GM19099 (cell line): ENCODE data around the gene SCO1.

Experiments
- POLR2A ChIP-seq: IDR thresholded peaks from 3 replicates; pipeline ENCODE4 v1.6.1; 2011; ENCODE audit warnings: low read depth; ENCODE audit not compliant: insufficient read length; ENCODE audit errors: extremely low read depth

SCO1 gene

DNA sequence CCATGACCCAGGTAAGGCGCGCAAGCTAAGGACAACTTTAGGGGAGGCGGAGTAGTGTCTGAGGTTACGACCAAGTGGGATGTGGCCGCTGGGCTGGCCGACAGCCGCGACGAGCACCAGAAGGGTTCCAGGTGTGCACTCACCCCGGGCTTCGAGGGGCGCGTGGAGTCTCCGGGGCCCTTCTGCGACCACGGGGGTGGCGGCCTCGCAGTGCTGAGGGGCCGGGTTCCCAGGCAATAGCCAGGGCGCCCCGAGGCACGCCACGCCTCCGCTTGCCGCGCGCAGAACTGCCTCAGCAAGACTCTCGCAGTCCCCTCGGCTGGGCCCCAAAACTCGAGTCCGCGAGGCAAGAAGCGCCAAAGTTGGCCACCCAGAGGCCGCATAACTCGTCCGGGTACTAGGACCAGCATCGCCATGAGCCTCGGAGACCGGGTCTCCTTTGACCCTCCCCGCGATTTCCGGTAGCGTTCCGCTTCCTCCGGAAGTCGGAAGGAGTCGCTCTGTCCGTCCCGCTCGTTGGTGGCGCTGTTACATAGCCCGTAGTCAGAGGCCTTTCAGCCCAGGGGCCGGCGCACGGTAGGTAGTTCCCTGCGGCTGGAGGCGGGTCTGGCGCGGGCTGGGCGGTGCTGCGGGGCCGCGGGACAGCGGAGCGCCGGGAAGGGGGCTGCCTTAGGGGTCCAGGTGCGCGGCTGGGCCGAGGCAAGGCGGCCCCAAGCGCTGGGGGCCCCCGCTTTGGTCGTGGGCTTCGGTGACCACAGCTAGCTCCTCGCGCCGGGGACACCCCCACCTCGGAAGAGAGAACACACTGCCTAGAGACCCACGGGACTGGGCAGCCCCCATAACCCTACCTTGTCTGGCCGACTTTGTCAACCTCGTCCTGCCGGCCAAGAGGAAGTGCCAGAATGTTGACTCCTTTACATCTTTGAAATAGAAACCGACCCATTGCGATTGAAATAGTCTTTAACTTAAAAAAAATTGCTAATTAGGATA is at the start of gene SCO1, which contains the start of gene ADPRM:
Gene SCO1 (minus strand): TSS at position 442 of the 990 bp plus-strand sequence. CDS start 26 bp downstream, at position 416.
Gene ADPRM (plus strand): TSS at position 503 of the 990 bp plus-strand sequence. CDS start 7,333 bp downstream, outside the sequence.
- peak; percentile 97 for TF ChIP-seq POLR2A

DNA sequence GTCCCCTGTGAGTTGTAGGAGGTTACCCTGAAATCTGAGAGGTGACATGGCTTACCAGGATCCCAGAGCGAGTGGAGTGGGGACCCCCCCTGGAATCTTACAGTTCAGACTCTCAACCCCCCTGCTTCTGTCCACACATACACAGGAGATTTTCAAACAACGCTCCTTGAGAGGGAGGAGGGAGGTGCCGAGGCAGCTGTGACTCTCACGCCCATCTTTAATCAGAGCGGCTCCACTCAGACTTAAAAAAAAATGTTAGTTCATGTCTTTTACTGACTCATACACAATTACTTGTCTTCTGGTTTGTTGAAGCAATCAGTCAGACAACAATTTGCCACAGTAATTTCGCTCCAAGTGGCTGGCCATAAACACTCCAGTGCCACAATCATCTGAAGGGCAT is 47.9 kb upstream of the SCO1 start:
- no peak for TF ChIP-seq POLR2A

DNA sequence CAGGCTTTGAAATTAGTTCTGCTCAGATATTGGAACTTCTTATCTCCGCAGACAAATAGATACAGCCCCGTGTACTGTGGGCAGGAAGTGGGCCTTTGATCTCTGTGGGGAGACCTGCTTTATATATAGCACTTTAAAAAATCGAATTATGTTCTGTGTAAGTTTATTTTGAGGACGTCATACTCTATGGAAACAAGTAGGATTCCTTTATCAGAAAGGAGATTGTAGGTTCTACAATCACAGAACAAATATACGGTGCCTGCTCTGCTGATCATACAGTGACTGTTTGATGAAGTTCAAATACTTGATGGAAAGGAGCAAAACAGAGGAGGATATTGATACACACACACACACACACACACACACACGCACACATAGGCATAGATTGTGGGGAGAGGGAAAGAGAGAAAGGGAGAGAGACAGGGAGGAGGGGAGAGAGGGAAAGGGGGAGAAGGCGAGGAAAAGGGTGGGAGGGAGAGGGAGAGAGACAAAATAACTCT is 47.2 kb upstream of the SCO1 start:
- no peak for TF ChIP-seq POLR2A

DNA sequence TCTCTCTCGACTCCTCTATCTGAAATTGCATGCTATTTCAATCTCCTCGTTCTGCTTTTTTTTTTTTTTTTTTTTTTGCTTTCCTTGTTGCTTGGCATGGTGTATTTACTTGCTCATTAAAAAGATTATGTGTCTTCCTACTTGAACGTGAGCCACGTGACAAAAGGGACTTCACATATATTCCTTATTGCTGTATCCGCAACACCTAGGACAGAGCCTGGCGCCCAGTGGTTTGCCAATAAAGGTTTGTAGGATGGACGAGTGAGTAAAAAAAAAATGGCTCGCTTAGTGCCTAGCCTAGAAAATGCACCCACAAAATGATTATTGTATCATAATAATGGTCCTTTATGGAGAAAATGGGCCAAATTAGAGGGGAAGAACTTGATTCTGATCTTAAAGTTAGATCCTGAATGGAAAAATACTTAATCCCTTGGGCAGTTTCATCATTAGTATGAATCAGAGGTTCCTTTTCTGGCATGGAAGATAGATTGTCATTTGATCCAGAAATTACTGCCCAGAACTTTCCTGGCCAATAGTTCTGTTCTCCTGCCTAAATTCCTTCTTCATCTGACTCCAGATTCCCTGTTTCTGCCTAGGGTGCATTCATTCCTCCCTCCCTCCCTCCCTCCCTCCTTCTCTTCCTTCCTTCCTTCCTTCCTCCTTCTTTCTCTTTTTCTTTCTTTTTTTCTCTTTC is 46.1 kb upstream of the SCO1 start:
- no peak for TF ChIP-seq POLR2A

DNA sequence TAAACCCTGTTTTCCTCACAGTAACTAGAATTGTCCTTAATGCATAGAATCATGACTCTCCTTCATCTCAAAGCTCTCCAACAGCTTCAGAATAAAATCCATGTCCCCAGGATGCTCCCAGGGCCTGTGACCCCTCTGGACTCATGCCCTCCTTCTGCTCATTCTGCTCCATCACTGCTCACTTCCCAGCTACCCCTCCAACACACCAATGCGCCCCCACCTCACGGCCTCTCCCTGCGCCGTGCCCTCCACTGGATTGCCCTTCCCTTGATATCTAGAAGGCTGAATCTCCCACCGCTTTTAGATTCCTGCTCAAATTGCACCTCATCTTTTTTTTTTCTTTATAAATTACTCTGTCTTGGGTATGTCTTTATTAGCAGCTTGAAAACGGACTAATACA is 45.1 kb upstream of the SCO1 start:
- no peak for TF ChIP-seq POLR2A

DNA sequence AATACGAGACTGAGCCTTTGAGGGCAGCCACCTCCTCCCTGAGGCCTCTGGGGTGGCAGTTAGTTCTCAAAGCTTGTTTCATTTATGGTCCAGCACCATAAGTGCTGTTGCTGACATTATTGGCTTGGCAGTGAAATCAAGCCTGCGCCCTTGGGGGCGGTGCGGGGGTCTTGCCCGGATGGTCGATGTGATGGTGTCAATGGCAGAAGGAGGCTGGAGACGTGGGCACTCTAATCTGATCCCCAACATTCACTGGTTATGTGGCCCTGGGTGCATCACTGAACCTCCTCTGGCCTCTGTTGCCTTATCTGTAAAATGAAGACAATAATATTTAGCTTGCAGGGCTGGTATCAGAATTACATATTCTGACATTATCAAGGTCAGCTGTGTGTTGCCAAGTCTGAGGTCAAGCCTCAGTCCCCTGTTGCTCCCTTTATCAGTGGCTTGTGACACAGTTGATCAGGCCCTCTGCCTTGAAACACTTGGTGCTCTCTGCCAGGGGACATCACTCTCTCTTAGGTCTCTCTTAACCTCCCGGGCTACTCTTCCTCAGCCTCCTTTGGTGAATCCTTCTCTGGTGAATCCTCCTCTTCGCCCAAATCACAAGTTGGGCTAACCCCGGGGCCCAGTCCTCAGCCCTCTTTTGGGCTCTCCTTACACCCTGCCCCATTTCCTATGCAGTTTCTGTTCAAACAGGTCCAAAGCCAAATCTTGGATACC is 44.2 kb upstream of the SCO1 start:
- TF ChIP-seq POLR2A, result no peak

DNA sequence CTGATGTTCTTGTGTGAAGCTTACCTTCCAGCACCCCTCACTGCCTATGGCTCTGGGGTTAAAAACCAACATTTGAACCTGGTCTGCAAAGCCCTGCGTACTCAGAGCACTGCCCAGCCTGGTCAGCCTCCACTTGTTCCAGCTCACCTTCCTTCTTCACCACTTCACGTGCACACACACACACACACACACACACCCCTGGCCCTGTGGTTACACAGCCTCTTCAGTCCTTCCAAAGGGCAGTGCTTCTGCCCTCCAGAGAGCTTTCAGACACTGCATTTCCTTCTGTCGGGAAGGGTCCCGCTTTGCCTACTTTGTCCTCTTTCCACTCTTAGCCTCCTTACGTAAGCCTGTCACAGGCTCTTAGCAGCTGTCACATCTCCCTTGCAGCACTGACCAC is 42.1 kb upstream of the SCO1 start:
- TF ChIP-seq POLR2A, result no peak

DNA sequence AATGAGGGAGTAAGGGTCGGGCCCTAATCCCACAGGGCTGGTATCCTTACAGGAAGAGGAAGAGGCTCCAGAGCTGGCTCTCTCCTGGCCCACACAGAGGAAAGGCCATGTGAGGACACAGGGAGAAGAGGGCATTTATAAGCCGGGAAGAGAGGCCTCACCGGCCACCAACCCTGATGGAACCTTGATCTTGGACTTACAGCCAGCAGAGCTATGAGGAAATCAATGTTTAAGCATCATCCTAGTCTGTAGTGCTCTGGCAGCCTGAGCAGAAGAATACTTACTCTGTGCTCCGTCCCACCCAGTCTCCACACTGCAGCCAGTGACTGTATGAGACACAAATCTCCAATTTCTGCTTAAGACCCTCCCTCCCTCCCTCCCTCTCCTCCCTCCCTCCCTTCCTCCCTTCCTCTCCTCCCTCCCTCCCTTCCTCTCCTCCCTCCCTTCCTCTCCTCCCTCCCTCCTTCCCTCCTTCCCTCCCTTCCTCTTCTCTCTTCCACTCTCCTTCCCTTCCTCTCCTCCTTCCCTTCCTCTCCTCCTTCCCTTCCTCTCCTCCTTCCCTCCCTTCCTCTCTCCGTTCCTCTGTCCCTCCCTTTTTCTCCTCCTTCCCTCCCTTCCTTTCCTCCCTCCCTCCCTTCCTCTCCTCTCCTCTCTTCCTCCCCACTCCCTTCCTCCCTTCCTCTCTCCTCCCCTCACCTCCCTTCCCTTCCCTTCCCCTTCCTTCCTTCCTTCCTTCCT is 41.4 kb upstream of the SCO1 start:
- TF ChIP-seq POLR2A, result no peak

DNA sequence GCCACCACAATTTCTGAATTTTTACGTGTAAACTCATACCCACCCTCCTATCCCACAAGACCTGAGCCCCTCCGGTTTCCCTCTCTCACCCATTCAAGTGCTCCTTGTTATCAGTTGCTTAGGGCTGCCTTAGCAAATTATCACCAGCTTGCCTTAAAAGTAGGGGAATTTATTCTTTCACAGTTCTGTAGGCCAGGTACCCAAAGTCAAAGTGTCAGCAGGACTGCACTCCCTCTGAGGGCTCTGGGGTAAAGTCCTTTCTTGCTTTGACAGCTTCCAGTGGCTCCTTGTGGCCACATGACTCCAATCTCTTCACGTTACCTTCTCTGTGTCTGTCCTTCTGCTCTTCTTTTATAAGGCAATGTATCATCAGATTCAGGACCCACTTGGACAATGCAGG is 40.4 kb upstream of the SCO1 start:
- no peak for TF ChIP-seq POLR2A

DNA sequence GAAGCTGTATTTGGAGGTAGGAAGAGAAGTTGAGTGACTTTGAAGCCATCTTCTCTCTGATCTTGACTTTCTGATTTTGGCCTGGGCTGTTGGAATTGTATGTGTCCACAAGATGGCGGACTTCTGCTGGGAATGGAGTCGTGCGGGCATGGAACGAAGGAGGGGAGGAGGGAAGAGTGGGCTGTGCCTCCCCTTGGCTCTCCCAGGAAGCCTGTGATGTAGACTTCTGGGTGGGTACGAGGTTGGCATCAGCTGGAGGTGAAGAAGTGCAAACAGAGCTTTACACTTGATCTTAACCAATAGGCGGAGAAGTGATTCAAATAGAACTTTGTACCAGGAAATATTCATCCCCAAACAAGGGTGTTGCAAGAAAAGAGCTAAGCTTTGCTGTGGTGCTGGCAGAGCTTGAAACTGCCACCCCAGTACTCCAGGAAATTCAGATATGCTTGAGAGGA is 39.9 kb upstream of the SCO1 start:
- no peak for TF ChIP-seq POLR2A

DNA sequence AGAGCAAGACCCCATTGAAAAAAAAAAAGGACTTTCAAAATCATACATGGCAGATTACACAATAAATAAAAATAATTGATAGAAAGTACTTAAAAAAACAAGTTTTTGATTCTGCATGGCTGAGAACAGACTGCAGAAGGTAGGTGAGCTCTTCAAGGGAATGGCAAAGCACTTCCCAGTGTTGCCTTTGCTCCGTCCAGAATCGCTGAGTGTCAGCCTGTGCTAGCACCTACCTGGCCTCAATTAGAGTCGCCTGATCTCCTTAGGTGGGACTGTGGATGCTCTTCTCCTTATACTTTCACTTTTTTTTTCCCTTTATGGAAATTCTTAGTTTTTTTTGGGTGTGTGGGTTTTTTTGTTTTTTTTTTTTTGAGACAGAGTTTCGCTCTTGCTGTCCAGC is 38.5 kb upstream of the SCO1 start:
- no peak for TF ChIP-seq POLR2A

DNA sequence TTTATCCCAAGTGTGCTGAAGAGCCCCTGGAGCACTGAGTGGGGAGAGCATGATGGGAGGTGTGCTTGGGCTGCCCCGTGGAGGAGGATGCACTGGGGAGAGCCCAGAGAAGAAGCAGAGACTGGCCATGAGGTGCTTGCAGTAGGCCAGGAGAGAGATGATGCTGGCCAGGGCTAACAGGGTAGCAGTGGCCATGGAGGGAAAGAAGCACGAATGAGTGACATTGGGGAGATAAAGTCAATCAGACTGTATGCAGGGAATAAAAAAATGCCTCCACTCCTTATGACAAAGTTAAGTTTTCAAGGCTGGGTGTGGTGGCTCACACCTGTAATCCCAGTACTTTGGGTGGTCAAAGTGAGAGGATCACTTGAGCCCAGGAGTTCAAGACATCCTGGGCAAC is 37.9 kb upstream of the SCO1 start:
- TF ChIP-seq POLR2A, result no peak

DNA sequence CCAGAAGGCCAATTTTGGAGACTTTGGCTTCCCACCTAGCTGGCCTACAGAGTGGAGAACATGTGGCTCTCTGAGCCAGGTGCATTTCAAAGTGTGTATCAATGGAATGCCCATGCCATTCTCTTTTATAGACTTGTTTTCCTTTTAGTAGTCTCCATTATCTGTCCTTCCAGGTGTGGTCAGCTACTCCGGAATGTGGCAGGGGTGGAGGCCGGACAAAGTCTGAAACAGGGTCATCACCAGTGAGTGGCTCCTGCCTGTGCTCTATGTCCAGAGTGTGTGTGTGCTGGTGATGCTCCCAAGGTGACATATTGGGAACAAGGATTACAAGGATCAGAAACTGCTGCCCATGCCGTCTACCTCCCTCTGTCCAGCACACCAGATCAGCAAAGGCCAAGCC is 36.3 kb upstream of the SCO1 start:
- no peak for TF ChIP-seq POLR2A

DNA sequence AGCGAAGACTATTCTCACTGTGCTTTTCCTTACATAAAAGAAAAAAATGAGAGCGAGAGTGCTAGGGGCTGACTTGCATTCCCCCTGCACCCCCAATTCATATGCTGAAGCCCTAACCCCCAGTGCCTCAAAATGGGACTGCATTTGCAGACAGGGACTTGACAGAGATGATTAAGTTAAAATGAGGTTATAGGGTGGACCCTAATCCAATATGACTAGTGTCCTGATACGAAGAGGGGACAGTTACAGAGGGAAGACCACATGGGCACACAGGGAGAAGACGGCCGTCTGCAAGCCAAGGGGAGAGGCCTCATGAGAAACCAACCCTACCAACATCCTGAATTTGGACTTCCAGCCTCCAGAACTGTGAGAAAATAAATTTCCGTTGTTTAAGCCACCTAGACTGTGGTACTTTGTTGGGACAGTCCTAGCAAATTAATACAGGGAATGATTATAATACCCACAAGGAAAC is 34.1 kb upstream of the SCO1 start:
- no peak for TF ChIP-seq POLR2A

DNA sequence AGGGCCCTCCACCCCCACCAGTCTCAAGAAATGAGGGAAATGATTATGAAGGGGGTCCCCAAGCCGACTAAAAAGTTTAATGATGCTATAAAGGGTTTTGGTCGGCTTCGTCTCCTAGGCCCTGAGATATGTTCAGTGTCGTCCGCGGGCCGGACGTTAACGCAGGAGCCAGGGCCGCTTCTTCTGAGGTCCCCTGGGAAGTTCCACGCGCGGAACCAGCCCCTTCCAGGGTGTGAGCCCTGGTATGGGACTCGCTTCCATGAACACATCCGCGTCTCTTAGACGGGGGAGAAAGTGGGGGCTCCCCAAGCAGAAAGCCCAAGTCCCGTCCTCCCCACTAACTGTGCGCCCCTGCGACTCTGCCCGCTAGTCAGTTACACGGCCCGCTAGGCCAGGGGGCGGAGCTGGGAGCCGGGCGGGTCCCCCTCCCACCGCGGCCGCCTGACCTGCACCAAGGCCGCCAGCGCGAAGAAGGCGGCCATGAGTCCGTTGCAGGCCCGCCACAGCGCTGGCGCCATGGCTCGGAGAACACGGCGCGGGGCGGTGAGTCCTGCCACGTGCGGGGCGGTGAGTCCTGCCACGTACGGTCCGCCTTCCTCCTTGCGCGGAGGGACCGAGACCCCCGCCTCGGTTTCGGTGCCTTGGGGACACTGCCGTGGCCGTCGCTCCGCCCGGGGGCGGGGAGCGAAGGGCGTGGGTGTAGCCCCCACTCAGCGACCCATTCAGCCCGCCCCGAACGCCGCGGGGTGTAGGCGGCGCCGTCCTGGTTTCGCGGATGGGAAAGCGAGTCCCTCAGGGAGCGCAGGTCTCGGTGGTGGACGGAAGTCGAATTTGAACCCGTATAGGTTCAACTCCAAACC is 32.2 kb upstream of the SCO1 start, which contains the start of gene TMEM220:
Gene TMEM220 (minus strand): TSS at position 690 of the 860 bp plus-strand sequence. CDS start 172 bp downstream, at position 518.
- TF ChIP-seq POLR2A, result no peak
